GM12878 (cell line): Measurements from ENCODE around the gene GLT1D1. TPM values are rescaled to one million over a fixed set of nuclear protein-coding genes. Genes with fewer than 3 reads are reported as not detected.

Source experiments
- BCLAF1 ChIP-seq: fragments of 450-650 bp; IDR thresholded peaks from 2 replicates; pipeline ENCODE4 v1.6.1; 2017; ENCODE audit warnings: antibody characterized with exemption, mild to moderate bottlenecking, moderate library complexity
- CBX5 ChIP-seq: sonication (generic); IDR thresholded peaks from 2 replicates; pipeline ENCODE4 v1.6.1; 2016; ENCODE audit warnings: low read depth, moderate library complexity, mild to moderate bottlenecking, inconsistent platforms
- ESRRA ChIP-seq: IDR thresholded peaks from 2 replicates; pipeline ENCODE4 v1.6.1; 2012; ENCODE audit warnings: mild to moderate bottlenecking, low read length, improper control_type of control experiment
- FOXM1 ChIP-seq: IDR thresholded peaks from 2 replicates; pipeline ENCODE4 v1.6.1; 2012; ENCODE audit warnings: low read depth, mild to moderate bottlenecking, inconsistent platforms, low read length, moderate library complexity
- IKZF1 ChIP-seq: fragments of 450-650 bp; conservative IDR thresholded peaks from 2 replicates; pipeline ENCODE4 v1.6.1; 2017; ENCODE audit warnings: antibody characterized with exemption, mild to moderate bottlenecking
- JUNB ChIP-seq: IDR thresholded peaks from 2 replicates; pipeline ENCODE4 v1.6.1; 2016; ENCODE audit warnings: antibody characterized with exemption, mild to moderate bottlenecking
- KAT2A ChIP-seq: conservative IDR thresholded peaks from 2 replicates; pipeline ENCODE4 v1.6.1; 2011; ENCODE audit warnings: low read depth, low read length; ENCODE audit not compliant: control insufficient read depth
- MTA3 ChIP-seq: IDR thresholded peaks from 2 replicates; pipeline ENCODE4 v1.6.1; 2012; ENCODE audit warnings: low read length, inconsistent platforms, borderline replicate concordance
- NFYA ChIP-seq: IDR thresholded peaks from 2 replicates; pipeline ENCODE4 v1.6.1; 2011; ENCODE audit warnings: low read depth, mild to moderate bottlenecking, low read length, improper control_type of control experiment, borderline replicate concordance
- POLR2AphosphoS5 ChIP-seq: IDR thresholded peaks from 2 replicates; pipeline ENCODE4 v1.6.1; 2011; ENCODE audit warnings: mild to moderate bottlenecking, low read length, inconsistent platforms
- RFX5 ChIP-seq: IDR thresholded peaks from 2 replicates; pipeline ENCODE4 v1.6.1; 2011; ENCODE audit warnings: low read depth, low read length, improper control_type of control experiment
- SMARCA5 ChIP-seq: fragments of 450-650 bp; IDR thresholded peaks from 2 replicates; pipeline ENCODE4 v1.6.1; 2017; ENCODE audit warnings: mild to moderate bottlenecking
- WRNIP1 ChIP-seq: IDR thresholded peaks from 2 replicates; pipeline ENCODE4 v1.6.1; 2011; ENCODE audit warnings: low read depth, low read length, improper control_type of control experiment, borderline replicate concordance
- ZNF384 ChIP-seq: IDR thresholded peaks from 2 replicates; pipeline ENCODE4 v1.6.1; 2012; ENCODE audit warnings: low read depth, mild to moderate bottlenecking, low read length, improper control_type of control experiment, borderline replicate concordance
- ZZZ3 ChIP-seq: IDR thresholded peaks from 2 replicates; pipeline ENCODE4 v1.6.1; 2011; ENCODE audit warnings: low read depth; ENCODE audit not compliant: control insufficient read depth, insufficient read length
- polyA plus RNA-seq, 11 experiments: library from polyadenylated mRNA; depleted of rRNA in 4 of 11; unstranded in 6 of 11; stranded (reverse) in 5 of 11; fragments of >200 nt; fragmentation: Nextera tagmentation in 4 of 11; fragmentation: Illumina TruSeq in 1 of 11; extraction: Ambion mirVana in 4 of 11; extraction: Trizol in 1 of 11; gene quantifications; 1 replicate in 1 of 11; 2 replicates in 10 of 11; pipeline versions ENCODE4 v1.2.1 to v1.2.3, GENCODE V29; 2011 to 2016; ENCODE audit warnings: inconsistent platforms in 2 of 11, missing spikeins in 2 of 11, low read depth in 1 of 11
- total RNA-seq, 4 experiments: library from RNA; depleted of rRNA in 3 of 4; stranded (reverse); fragments of >200 nt in 3 of 4; fragmentation: Illumina TruSeq in 1 of 4; extraction: Trizol in 1 of 4; gene quantifications; 2 replicates each; pipeline versions ENCODE4 v1.2.1 to v1.2.3, GENCODE V29; 2013 to 2021
- TF ChIP-seq, protein P1 (sequence below): fragments of 450-650 bp; IDR thresholded peaks from 2 replicates; pipeline ENCODE4 v1.6.1; 2017; ENCODE audit warnings: mild to moderate bottlenecking, moderate library complexity
- TF ChIP-seq, protein P2 (sequence below): fragments of 450-650 bp; IDR thresholded peaks from 2 replicates; pipeline ENCODE4 v1.6.1; 2014; ENCODE audit warnings: mild to moderate bottlenecking
- TF ChIP-seq, protein P3 (sequence below): IDR thresholded peaks from 2 replicates; pipeline ENCODE4 v1.6.1; 2011; ENCODE audit warnings: mild to moderate bottlenecking, low read depth, low read length, moderate library complexity; ENCODE audit not compliant: insufficient replicate concordance
- TF ChIP-seq, protein P4 (sequence below): fragments of 450-650 bp; IDR thresholded peaks from 2 replicates; pipeline ENCODE4 v1.6.1; 2016; ENCODE audit warnings: mild to moderate bottlenecking

The GLT1D1 gene
- total and polyA plus RNA-seq, 10 of the 15 experiments (the other 5 are each of a cell fraction or from before 2014, with no cell fraction given): 0.42 to 62.8 (median 3.0) TPM

DNA sequence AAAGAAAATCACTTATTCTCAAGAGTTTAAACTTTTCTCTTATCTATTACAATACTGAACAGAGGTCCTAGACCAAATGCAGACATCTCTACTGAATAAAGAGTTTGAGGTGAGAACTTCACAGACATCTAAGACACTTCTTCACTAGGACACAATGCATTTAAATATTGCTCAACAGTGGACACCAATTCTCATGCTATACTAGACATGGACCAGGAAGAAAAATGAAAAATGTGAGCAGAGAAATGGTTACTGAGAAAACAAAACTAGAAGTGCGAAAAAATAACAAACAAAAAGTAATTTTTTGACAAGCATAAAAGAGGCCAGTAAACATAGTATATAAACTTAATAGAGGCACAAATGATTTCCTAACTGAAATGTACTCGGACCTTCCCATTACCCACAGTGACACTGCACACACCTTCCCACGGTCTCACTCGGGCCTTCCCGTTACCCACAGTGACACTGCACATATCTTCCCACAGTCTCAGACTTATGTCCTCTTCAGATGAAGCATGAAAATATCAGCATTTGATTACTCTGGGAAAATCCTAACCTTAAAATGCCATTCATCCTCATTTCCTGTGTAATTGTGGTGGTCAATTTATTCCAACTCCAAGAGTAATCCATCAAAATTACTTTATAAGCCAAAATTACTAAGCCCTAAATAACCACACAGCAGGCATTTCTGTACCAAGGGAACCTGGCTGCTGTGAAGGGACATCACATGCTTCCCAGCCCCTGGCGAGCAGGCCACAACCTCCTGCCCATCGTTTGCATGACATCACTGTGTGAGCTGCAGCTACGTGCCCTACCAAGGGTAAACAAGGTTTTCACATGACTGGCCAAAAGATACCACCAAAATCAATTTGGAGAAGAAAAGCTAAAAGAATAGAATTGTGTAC, 35.9 kb upstream of the GLT1D1 start (continued):
- TF ChIP-seq ZNF384 (no peak), POLR2AphosphoS5 (peak; percentile 49), BCLAF1 (no peak), MTA3 (no peak), RFX5 (no peak), KAT2A (no peak), NFYA (no peak), ESRRA (no peak), SMARCA5 (peak; percentile 18; the same call in 1 of the 2 replicates), JUNB (peak; percentile 31; the same call in 1 of the 2 replicates), WRNIP1 (no peak), CBX5 (no peak), ZZZ3 (no peak), FOXM1 (0 out of 2 replicates have a peak, but pooled peaks have one; percentile 19), IKZF1 (peak; percentile 79)
- TF ChIP-seq, protein P1, sequence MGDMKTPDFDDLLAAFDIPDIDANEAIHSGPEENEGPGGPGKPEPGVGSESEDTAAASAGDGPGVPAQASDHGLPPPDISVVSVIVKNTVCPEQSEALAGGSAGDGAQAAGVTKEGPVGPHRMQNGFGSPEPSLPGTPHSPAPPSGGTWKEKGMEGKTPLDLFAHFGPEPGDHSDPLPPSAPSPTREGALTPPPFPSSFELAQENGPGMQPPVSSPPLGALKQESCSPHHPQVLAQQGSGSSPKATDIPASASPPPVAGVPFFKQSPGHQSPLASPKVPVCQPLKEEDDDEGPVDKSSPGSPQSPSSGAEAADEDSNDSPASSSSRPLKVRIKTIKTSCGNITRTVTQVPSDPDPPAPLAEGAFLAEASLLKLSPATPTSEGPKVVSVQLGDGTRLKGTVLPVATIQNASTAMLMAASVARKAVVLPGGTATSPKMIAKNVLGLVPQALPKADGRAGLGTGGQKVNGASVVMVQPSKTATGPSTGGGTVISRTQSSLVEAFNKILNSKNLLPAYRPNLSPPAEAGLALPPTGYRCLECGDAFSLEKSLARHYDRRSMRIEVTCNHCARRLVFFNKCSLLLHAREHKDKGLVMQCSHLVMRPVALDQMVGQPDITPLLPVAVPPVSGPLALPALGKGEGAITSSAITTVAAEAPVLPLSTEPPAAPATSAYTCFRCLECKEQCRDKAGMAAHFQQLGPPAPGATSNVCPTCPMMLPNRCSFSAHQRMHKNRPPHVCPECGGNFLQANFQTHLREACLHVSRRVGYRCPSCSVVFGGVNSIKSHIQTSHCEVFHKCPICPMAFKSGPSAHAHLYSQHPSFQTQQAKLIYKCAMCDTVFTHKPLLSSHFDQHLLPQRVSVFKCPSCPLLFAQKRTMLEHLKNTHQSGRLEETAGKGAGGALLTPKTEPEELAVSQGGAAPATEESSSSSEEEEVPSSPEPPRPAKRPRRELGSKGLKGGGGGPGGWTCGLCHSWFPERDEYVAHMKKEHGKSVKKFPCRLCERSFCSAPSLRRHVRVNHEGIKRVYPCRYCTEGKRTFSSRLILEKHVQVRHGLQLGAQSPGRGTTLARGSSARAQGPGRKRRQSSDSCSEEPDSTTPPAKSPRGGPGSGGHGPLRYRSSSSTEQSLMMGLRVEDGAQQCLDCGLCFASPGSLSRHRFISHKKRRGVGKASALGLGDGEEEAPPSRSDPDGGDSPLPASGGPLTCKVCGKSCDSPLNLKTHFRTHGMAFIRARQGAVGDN: peak; percentile 85
- TF ChIP-seq, protein P2, sequence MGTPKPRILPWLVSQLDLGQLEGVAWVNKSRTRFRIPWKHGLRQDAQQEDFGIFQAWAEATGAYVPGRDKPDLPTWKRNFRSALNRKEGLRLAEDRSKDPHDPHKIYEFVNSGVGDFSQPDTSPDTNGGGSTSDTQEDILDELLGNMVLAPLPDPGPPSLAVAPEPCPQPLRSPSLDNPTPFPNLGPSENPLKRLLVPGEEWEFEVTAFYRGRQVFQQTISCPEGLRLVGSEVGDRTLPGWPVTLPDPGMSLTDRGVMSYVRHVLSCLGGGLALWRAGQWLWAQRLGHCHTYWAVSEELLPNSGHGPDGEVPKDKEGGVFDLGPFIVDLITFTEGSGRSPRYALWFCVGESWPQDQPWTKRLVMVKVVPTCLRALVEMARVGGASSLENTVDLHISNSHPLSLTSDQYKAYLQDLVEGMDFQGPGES: no peak
- TF ChIP-seq, protein P3, sequence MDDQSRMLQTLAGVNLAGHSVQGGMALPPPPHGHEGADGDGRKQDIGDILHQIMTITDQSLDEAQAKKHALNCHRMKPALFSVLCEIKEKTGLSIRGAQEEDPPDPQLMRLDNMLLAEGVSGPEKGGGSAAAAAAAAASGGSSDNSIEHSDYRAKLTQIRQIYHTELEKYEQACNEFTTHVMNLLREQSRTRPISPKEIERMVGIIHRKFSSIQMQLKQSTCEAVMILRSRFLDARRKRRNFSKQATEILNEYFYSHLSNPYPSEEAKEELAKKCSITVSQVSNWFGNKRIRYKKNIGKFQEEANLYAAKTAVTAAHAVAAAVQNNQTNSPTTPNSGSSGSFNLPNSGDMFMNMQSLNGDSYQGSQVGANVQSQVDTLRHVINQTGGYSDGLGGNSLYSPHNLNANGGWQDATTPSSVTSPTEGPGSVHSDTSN: no peak
- TF ChIP-seq, protein P4, sequence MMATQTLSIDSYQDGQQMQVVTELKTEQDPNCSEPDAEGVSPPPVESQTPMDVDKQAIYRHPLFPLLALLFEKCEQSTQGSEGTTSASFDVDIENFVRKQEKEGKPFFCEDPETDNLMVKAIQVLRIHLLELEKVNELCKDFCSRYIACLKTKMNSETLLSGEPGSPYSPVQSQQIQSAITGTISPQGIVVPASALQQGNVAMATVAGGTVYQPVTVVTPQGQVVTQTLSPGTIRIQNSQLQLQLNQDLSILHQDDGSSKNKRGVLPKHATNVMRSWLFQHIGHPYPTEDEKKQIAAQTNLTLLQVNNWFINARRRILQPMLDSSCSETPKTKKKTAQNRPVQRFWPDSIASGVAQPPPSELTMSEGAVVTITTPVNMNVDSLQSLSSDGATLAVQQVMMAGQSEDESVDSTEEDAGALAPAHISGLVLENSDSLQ: no peak
